HFFc6 (cell line): ENCODE results near the gene EGLN1. TPM values are rescaled to one million over a fixed set of nuclear protein-coding genes. Genes with fewer than 3 reads are reported as not detected.

Experiments
- DNase-seq: peaks from one replicate; pipeline ENCODE4 v3.0.0-alpha.2; 2018
- H3K27ac Mint-ChIP-seq: 2 replicates; pipeline ENCODE4 v1.8.0; 2020; ENCODE audit warnings: mild to moderate bottlenecking, mixed read lengths
- H3K27me3 Mint-ChIP-seq: 2 replicates; pipeline ENCODE4 v1.8.0; 2021; ENCODE audit warnings: mild to moderate bottlenecking, moderate library complexity, mixed read lengths; ENCODE audit not compliant: insufficient read depth
- H3K36me3 Mint-ChIP-seq: 2 replicates; pipeline ENCODE4 v1.8.0; 2021; ENCODE audit warnings: low read depth, mixed read lengths
- H3K4me1 Mint-ChIP-seq: 2 replicates; pipeline ENCODE4 v1.8.0; 2020; ENCODE audit warnings: low read depth, mixed read lengths
- H3K4me3 Mint-ChIP-seq: 2 replicates; pipeline ENCODE4 v1.8.0; 2020; ENCODE audit warnings: mild to moderate bottlenecking, moderate library complexity, mixed read lengths
- H3K9me3 Mint-ChIP-seq: 2 replicates; pipeline ENCODE4 v1.8.0; 2020; ENCODE audit warnings: mild to moderate bottlenecking, mixed read lengths
- total RNA-seq, 6 experiments: library from RNA; stranded (reverse); fragmentation: NEBNext Ultra II Directional; extraction: Animal tissue kit (Norgen Biotek cat#: 25700); gene quantifications; 2 replicates in 1 of 6; 3 replicates in 5 of 6; pipeline ENCODE4 v1.2.3, GENCODE V29; 2021
- TF ChIP-seq, protein P1 (sequence below): fragments of 200-600 bp; sonication (generic); IDR thresholded peaks from 2 replicates; pipeline ENCODE4 v1.5.0; 2021; ENCODE audit warnings: antibody characterized with exemption, mild to moderate bottlenecking

EGLN1 gene
- total RNA-seq, 6 experiments from 2014 or later, result 22.5 to 31.8 (median 26.0) TPM

DNA sequence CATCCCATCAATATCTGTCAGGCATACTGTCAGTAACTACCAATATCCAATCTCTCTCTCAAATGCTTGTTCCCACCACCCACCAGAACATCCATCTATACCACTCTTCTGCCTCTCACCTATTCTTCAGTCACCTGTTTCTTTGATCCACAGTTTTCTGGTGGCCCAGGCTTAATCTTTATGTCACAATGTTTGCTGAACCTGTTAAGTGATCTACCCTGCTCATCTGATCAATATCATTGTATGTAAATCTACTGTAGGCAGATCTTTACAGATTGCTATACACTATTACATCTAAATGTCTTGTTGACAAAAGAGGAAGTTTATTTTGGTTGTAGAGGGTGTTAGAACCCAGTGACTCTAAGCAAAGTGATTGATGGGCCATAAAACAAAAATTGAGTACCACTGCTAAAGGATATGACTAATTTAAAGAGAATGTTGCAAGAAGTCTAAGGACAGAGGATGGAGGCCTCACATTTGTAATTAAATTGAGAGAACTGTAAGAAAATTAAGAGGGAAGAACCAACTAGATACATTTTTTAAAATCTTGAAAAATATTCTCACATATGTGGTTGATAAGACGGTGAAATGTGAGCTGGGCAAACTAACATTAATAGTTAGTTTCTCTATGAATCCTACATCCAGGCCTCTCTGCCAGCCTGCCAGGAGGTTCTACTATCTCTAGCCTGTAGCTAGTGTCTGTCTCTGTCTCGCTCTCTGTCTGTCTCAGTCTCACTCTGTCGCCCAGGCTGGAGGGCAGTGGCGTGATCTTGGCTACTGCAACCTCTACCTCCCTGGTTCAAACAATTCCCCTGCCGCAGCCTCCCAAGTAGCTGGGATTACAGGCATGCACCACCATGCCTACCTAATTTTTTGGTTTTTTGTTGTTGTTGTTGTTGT is 34.1 kb downstream of the EGLN1 start:
- Mint-ChIP-seq H3K36me3 (0 out of 2 replicates have a peak, but pooled peaks cover 5% of the 10 kb centered on the region), H3K4me3 (peak overlapping the region; percentile 33), H3K27ac (peak overlapping the region; percentile 81), H3K4me1 (peaks cover 51% of the 10 kb centered on the region), H3K27me3 (peaks cover 1% of the 10 kb centered on the region; the same call in 1 of the 2 replicates), H3K9me3 (no peaks in the 10 kb centered on the region)
- TF ChIP-seq, protein P1, sequence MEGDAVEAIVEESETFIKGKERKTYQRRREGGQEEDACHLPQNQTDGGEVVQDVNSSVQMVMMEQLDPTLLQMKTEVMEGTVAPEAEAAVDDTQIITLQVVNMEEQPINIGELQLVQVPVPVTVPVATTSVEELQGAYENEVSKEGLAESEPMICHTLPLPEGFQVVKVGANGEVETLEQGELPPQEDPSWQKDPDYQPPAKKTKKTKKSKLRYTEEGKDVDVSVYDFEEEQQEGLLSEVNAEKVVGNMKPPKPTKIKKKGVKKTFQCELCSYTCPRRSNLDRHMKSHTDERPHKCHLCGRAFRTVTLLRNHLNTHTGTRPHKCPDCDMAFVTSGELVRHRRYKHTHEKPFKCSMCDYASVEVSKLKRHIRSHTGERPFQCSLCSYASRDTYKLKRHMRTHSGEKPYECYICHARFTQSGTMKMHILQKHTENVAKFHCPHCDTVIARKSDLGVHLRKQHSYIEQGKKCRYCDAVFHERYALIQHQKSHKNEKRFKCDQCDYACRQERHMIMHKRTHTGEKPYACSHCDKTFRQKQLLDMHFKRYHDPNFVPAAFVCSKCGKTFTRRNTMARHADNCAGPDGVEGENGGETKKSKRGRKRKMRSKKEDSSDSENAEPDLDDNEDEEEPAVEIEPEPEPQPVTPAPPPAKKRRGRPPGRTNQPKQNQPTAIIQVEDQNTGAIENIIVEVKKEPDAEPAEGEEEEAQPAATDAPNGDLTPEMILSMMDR, result no peak
- DNase-seq, result peak; percentile 53

DNA sequence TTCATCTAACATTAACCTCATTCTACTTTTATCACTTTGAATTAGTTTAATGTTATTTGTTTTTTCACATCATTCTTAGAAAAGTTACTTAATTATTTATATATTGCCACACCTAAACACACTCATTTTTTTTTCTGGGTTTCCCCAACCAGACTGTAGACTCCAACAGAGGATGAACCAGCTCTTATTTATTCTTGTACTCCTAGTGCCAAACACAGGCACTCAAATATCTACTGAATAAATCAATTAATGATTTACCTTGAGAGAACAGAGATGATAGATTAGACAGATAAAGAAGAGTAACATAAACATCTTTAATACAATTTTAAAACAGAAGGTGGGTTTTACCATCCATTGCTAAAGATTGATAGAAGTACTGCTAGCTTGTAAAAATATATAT is 35.6 kb downstream of the EGLN1 start:
- TF ChIP-seq, protein P1, result no peak
- peaks cover 1% of the 10 kb centered on the region; the same call in 1 of the 2 replicates for H3K27me3 Mint-ChIP-seq
- H3K4me1 Mint-ChIP-seq, result peaks cover 43% of the 10 kb centered on the region
- no peak overlapping the region for H3K4me3 Mint-ChIP-seq
- H3K36me3 Mint-ChIP-seq, result 0 out of 2 replicates have a peak, but pooled peaks cover 5% of the 10 kb centered on the region
- no peak overlapping the region for H3K27ac Mint-ChIP-seq
- H3K9me3 Mint-ChIP-seq, result no peaks in the 10 kb centered on the region
- no peak for DNase-seq

DNA sequence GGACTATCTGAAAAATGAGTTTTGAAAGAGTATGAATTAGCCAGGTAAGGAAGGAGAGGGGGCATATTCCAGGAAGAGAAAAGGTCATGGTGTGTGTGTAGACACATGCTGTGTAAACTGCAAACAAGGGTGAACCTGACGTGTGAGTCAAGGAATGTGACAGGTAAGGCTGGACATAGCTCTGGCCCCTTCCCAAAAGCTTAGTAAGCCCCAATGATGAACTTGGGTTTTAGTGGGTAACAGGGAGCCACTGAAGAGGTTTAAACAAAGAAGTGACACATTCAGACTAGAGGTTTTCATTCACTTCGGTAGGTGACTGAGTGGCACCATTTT is 36.7 kb downstream of the EGLN1 start:
- H3K4me3 Mint-ChIP-seq, result no peak overlapping the region
- peaks cover 33% of the 10 kb centered on the region for H3K4me1 Mint-ChIP-seq
- no peak overlapping the region for H3K27ac Mint-ChIP-seq
- H3K36me3 Mint-ChIP-seq, result 0 out of 2 replicates have a peak, but pooled peaks cover 5% of the 10 kb centered on the region
- TF ChIP-seq, protein P1, result no peak
- DNase-seq, result no peak
- peaks cover 1% of the 10 kb centered on the region; the same call in 1 of the 2 replicates for H3K27me3 Mint-ChIP-seq
- H3K9me3 Mint-ChIP-seq, result no peaks in the 10 kb centered on the region

DNA sequence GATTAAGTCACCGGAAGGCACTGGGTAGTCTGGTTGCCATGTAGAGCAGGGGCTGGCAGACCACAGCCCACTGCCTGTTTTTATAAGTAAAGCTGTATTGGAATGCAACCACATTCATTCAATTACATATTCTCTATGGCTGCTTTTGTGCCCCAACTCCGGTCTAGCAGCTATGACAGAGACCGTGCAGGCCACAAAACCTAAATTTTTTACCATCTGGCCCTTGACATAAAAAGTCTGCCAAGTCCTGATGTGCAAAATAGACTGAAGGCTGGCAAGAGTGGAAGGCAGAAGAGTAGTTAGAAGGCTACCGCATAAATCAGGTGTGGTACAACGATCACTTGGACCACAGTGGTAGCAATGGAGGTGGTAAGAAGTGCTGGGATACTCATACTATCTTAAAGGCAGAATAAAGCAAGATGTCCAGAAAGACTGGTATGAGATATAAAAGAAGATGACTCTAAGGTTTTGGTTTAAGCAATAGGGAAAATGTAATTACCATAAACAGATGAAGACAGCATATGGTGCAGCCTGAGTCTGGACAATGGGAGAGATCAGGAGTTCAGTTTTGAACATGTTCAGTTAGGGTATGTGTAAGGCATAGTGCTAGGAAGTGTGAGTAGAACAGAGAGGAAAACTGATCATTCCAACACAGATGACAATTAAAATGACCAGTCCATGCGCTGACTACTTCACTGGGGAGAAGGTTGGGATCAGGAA is 37.2 kb downstream of the EGLN1 start:
- Mint-ChIP-seq H3K4me3 (no peak overlapping the region), H3K36me3 (0 out of 2 replicates have a peak, but pooled peaks cover 5% of the 10 kb centered on the region), H3K27ac (no peak overlapping the region), H3K9me3 (no peaks in the 10 kb centered on the region), H3K4me1 (peaks cover 28% of the 10 kb centered on the region), H3K27me3 (peaks cover 1% of the 10 kb centered on the region; the same call in 1 of the 2 replicates)
- TF ChIP-seq, protein P1, result no peak
- DNase-seq, result no peak

DNA sequence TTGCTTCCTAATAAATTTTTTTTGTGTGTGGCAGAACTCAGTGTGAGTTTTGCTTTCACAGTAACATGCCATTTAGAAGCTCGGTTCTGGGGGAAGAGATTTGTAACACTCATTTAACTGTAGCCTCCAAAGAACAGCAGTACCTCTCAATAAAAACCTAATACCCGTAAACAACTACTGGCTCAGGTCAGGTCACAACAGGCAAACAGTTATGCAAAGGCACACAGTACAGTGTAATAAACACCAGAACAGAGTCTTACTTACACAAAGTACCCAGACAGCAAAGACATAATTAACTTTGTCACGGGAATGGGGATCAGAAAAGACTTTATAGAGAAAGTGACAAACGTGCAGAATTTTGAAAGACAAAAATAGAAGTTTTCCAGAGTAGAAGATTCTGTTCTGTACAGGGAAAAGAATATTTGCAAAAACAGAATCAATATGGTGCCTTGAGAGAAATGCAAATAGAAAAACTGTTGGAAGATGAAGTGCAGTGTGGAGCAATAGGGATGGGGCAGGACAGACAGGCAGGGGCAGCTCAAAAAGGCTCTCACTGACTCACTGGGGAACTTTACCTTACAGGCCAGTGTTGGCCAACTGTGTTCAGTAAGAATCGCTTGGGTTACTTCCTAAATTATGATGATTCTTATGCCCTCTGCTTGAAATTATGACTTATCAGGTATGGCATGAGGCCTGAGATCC is 38.8 kb downstream of the EGLN1 start:
- H3K27ac Mint-ChIP-seq, result no peak overlapping the region
- peaks cover 15% of the 10 kb centered on the region for H3K4me1 Mint-ChIP-seq
- H3K27me3 Mint-ChIP-seq, result peaks cover under 1% of the 10 kb centered on the region; the same call in 1 of the 2 replicates
- H3K36me3 Mint-ChIP-seq, result no peaks in the 10 kb centered on the region
- no peak overlapping the region for H3K4me3 Mint-ChIP-seq
- DNase-seq, result no peak
- no peaks in the 10 kb centered on the region for H3K9me3 Mint-ChIP-seq
- TF ChIP-seq, protein P1, result no peak
